ENCODE measurements around the gene DHCR24.

The DHCR24 gene

DNA sequence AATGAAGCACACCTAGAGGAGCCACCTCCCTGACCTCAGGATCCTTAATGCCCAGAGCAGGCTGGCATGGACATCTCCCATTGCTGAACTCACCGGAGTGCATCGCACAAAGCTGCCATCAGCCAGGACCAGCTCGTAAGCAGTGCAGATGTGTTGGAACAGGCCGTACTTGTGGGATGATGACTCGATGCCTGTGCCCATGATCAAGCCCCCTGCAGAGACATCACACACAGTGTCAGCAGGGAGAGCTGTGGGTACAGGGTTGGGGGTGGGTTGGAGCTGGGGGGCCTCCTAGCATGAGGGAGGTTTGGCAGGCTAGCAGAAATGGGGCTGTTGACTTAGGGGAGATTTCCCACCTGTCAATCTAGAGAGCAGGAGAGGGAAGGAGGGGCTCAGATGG lies 12.0 kb downstream of the DHCR24 start:
- Histone ChIP-seq H4K20me1 (ENCODE audit: insufficient read depth, low read length) (no peaks in the 10 kb centered on the region), H2AFZ (ENCODE audit: low read length) (no peak overlapping the region), H3K36me3 (replicated peaks; ENCODE audit: insufficient read depth, low read length) (peaks cover 4% of the 10 kb centered on the region; the same call in 1 of the 2 replicates), H3K9ac (ENCODE audit: low read length) (no peak overlapping the region), H3K4me3 (ENCODE audit: low read length) (no peak overlapping the region), H3K27me3 (replicated peaks; ENCODE audit: insufficient read depth, low read length) (no peaks in the 10 kb centered on the region), H3F3A (ENCODE audit: insufficient read depth, low read length) (no peaks in the 10 kb centered on the region), H3K79me2 (ENCODE audit: low read length) (peaks cover 5% of the 10 kb centered on the region; the same call in 1 of the 2 replicates), H3K27ac (ENCODE audit: low read length) (no peak overlapping the region), H3K4me2 (ENCODE audit: low read depth, low read length) (no peak overlapping the region), H3K4me1 (ENCODE audit: low read length) (no peaks in the 10 kb centered on the region), H3K9me2 (replicated peaks; ENCODE audit: insufficient read depth, low read length) (no peaks in the 10 kb centered on the region), H3K9me3 (replicated peaks; ENCODE audit: insufficient read depth, low read length) (no peaks in the 10 kb centered on the region)
- no peak for DNase-seq
- TF ChIP-seq, protein P1, sequence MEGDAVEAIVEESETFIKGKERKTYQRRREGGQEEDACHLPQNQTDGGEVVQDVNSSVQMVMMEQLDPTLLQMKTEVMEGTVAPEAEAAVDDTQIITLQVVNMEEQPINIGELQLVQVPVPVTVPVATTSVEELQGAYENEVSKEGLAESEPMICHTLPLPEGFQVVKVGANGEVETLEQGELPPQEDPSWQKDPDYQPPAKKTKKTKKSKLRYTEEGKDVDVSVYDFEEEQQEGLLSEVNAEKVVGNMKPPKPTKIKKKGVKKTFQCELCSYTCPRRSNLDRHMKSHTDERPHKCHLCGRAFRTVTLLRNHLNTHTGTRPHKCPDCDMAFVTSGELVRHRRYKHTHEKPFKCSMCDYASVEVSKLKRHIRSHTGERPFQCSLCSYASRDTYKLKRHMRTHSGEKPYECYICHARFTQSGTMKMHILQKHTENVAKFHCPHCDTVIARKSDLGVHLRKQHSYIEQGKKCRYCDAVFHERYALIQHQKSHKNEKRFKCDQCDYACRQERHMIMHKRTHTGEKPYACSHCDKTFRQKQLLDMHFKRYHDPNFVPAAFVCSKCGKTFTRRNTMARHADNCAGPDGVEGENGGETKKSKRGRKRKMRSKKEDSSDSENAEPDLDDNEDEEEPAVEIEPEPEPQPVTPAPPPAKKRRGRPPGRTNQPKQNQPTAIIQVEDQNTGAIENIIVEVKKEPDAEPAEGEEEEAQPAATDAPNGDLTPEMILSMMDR (IDR thresholded peaks at IDR 0.05; ENCODE audit: low read length) = no peak

DNA sequence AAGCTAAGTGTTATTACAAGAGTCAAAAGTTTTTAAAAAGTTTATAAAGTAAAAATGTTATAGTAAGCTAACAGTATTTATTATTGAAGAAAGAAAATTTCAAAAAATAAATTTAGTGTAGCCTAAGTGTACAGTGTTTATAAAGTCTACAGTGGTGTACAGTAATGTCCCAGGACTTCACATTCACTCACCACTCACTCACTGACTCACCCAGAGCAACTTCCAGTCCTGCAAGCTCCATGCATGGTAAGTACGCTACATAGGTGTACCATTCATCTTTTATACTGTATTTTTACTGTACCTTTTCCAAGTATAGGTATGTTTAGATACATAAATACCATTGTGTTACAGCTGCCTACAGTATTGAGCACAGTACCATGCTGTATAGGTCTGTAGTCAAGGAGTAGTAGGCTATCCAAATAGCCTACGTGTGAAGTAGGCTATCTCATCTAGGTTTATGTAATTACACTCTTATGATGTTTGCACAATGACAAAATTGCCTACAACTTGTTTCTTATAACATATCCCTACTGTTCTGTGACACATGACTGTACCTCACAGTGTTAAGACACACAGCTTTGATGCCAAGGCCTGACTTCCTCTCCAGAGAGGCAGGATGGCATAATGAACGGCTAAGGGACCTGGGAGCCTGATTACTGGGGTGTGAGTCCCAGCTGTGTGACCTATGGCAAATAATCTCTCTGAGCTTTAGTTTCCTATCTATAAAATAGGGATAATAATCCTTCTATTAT lies 12.7 kb downstream of the DHCR24 start:
- H3K27ac ChIP-seq (ENCODE audit: low read length) = no peak overlapping the region

DNA sequence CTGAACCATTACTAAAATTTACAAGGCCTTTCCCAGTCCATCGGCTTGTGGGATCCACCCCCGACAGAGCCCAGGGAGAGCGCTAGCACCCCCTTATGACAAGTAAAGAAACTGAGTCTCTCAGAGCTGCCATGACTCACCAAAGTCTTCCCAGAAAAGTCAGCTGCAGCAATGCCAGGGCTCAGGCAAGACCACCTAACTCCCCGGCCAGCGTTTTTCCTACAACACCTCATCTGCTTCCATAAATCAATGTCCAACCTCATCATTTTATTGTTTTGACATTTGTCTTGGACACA lies 15.0 kb downstream of the DHCR24 start:
- H3K79me2 ChIP-seq (ENCODE audit: low read length) = no peaks in the 10 kb centered on the region
- no peak overlapping the region for H3K9ac ChIP-seq (ENCODE audit: low read length)
- DNase-seq = no peak
- H3K4me3 ChIP-seq (ENCODE audit: low read length) = no peak overlapping the region
- H4K20me1 ChIP-seq (ENCODE audit: insufficient read depth, low read length) = no peaks in the 10 kb centered on the region
- no peak overlapping the region for H3K27ac ChIP-seq (ENCODE audit: low read length)
- no peaks in the 10 kb centered on the region for H3K9me3 ChIP-seq (replicated peaks; ENCODE audit: insufficient read depth, low read length)
- no peaks in the 10 kb centered on the region for H3K27me3 ChIP-seq (replicated peaks; ENCODE audit: insufficient read depth, low read length)
- no peaks in the 10 kb centered on the region for H3K9me2 ChIP-seq (replicated peaks; ENCODE audit: insufficient read depth, low read length)
- H3K4me1 ChIP-seq (ENCODE audit: low read length) = no peaks in the 10 kb centered on the region
- no peak for TF ChIP-seq EZH2 (optimal IDR thresholded peaks at IDR 0.05; ENCODE audit: low read depth, low read length)
- TF ChIP-seq, protein P1 (IDR thresholded peaks at IDR 0.05; ENCODE audit: low read length) = no peak
- no peak for TF ChIP-seq EZH2phosphoT487 (IDR thresholded peaks at IDR 0.05; ENCODE audit: low read length)
- peaks cover 4% of the 10 kb centered on the region; the same call in 1 of the 2 replicates for H3K36me3 ChIP-seq (replicated peaks; ENCODE audit: insufficient read depth, low read length)
- H2AFZ ChIP-seq (ENCODE audit: low read length) = no peak overlapping the region
- no peaks in the 10 kb centered on the region for H3F3A ChIP-seq (ENCODE audit: insufficient read depth, low read length)
- no peak overlapping the region for H3K4me2 ChIP-seq (ENCODE audit: low read depth, low read length)

More for the DNA sequence above, 12.7 kb downstream of the DHCR24 start:
- Histone ChIP-seq H3K4me1 (ENCODE audit: low read length) (no peaks in the 10 kb centered on the region), H3K4me2 (ENCODE audit: low read depth, low read length) (no peak overlapping the region), H3K9me3 (replicated peaks; ENCODE audit: insufficient read depth, low read length) (no peaks in the 10 kb centered on the region), H3K79me2 (ENCODE audit: low read length) (peaks cover 4% of the 10 kb centered on the region; the same call in 1 of the 2 replicates), H3K9ac (ENCODE audit: low read length) (no peak overlapping the region), H3K9me2 (replicated peaks; ENCODE audit: insufficient read depth, low read length) (no peaks in the 10 kb centered on the region), H3K27me3 (replicated peaks; ENCODE audit: insufficient read depth, low read length) (no peaks in the 10 kb centered on the region), H4K20me1 (ENCODE audit: insufficient read depth, low read length) (no peaks in the 10 kb centered on the region), H2AFZ (ENCODE audit: low read length) (no peak overlapping the region), H3F3A (ENCODE audit: insufficient read depth, low read length) (no peaks in the 10 kb centered on the region), H3K4me3 (ENCODE audit: low read length) (no peak overlapping the region), H3K36me3 (replicated peaks; ENCODE audit: insufficient read depth, low read length) (peaks cover 4% of the 10 kb centered on the region; the same call in 1 of the 2 replicates)
- TF ChIP-seq, protein P1 (IDR thresholded peaks at IDR 0.05; ENCODE audit: low read length) = no peak
- no peak for TF ChIP-seq EZH2phosphoT487 (IDR thresholded peaks at IDR 0.05; ENCODE audit: low read length)
- no peak for TF ChIP-seq EZH2 (optimal IDR thresholded peaks at IDR 0.05; ENCODE audit: low read depth, low read length)
- DNase-seq = no peak
